Hair follicle dermal papilla cell (primary cell): ENCODE data around the gene SMU1. TPM values are rescaled to one million over a fixed set of nuclear protein-coding genes. Genes with fewer than 3 reads are reported as not detected.

Source experiments
- total RNA-seq: library from RNA; depleted of rRNA; stranded (reverse); fragments of >200 nt; gene quantifications from 2 replicates; pipeline ENCODE4 v1.2.3, GENCODE V29; 2012

SMU1 gene
- 29.3 and 30.3 TPM in 2 replicates for total RNA-seq

DNA sequence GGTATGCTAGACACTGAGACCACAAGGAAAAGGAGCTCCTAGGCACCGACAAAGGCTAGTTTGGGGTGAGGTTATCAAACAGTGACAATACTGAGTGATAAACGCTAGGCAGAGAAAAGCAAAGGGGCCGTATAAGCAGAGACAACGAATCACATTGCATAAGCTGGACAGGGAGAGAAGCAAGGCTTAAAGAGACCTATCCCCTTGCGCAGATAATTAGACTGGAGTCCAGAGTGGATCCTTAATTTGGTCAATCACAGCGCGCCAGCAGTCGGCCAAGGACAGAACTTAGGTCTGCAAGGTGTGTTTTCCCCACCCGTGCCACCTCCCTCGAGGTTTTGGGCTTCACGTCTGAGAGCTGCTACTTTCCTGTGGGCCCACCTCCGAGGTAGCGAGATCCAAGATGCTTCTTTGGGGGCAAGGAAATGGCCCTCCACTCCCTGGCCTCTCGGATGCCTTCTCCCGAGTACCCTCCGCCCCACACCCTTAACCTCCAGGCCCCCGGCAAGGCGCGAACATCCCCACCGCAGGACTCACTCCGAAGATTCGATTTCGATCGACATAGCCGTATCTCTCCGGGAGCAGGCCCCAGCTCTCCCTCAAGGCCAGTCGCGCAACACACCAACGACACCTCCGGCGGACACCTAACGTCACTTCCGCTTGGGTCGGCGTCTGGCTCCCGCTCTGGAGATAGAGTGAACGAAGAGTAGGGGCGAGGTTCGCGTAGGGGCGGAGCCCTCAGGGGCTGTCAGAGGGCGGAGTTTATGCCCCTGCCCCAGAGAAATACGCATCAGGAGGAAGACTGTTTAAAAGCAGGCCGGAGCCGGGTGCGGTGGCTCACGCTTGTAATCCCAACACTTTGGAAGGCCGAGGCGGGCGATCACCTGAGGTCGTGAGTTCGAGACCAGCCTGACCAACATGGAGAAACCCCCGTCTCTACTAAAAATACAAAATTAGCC is at the start of gene SMU1:
Gene SMU1 (minus strand): TSS at position 629 of the 959 bp plus-strand sequence. CDS start 66 bp downstream, at position 563.

DNA sequence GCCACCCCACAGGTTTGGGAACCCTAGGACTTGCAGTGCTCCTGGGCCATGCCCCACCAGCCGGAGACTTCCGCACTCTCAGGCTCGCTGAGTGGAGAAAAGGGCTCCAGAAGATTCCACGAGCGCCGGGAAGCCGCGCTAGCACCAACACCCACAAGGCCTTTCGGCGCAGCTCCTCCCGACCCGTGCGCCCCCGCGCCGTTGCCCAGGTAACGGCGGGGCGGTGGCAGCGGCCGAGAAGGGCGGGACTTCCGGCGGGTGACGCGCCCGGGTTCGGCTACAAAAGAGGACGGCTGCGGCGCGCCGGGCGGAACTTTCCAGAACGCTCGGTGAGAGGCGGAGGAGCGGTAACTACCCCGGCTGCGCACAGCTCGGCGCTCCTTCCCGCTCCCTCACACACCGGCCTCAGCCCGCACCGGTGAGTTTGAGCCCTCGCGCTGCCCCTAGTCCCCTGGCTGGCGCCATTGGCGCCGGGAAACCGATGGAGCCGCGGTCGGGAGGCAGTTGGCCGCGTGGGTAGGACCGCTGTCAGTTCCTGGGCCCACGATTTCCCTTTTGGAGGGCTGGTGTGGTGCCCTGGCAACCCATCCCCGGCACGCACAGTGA is 51.4 kb downstream of the SMU1 start, which contains the start of gene DNAJA1:
Gene DNAJA1 (plus strand): TSS at position 308 of the 606 bp plus-strand sequence. CDS start 1,212 bp downstream, outside the sequence.

Other genes starting within 250 kb of the SMU1 start
- 24.2 and 30.4 TPM in 2 replicates for gene APTX, start 75.0 kb downstream of the SMU1 start, total RNA-seq
- 64.4 and 67.5 TPM in 2 replicates for gene DNAJA1, start 51.4 kb downstream of the SMU1 start, total RNA-seq
- gene B4GALT1, start 90.7 kb upstream of the SMU1 start, total RNA-seq: 95.8 and 98.5 TPM in 2 replicates
- gene SPINK4, start 163.5 kb upstream of the SMU1 start, total RNA-seq: not detected in 2 replicates
- gene BAG1, start 188.0 kb upstream of the SMU1 start, total RNA-seq: 21.9 and 25.0 TPM in 2 replicates
- gene CHMP5, start 188.4 kb upstream of the SMU1 start, total RNA-seq: 45.6 and 55.6 TPM in 2 replicates
- 38.3 and 40.3 TPM in 2 replicates for gene NFX1, start 213.8 kb upstream of the SMU1 start, total RNA-seq